GM21825 (cell line): Measurements from ENCODE around the gene ARHGAP45.
A peak's percentile ranks its signal among the peaks of the same experiment; 100 is the strongest.

ENCODE experiments used
- ATAC-seq: cut with Tn5 transposase; IDR thresholded peaks from one replicate; pipeline ENCODE4 v1.9.1; 2021; ENCODE audit warnings: mild to moderate bottlenecking, moderate library complexity; ENCODE audit not compliant: unreplicated experiment

Gene ARHGAP45

GRCh38 chr19:1069009-1069779 is 2.2 kb downstream of the ARHGAP45 start:
- no peak for ATAC-seq

- no peak for ATAC-seq
These were observed 3.6 kb downstream of the ARHGAP45 start for GRCh38 chr19:1070576-1070930.

- no peak for ATAC-seq
These were observed 4.2 kb downstream of the ARHGAP45 start for GRCh38 chr19:1070931-1071791.

GRCh38 chr19:1072371-1073015 is 5.5 kb downstream of the ARHGAP45 start:
- no peak for ATAC-seq

GRCh38 chr19:1073063-1073955 is 6.3 kb downstream of the ARHGAP45 start:
- ATAC-seq: no peak

- no peak for ATAC-seq
These were observed 7.1 kb downstream of the ARHGAP45 start for GRCh38 chr19:1073956-1074517.

- ATAC-seq: no peak
These were observed 7.7 kb downstream of the ARHGAP45 start for GRCh38 chr19:1074544-1075283.

GRCh38 chr19:1076046-1076386 is 9.0 kb downstream of the ARHGAP45 start:
- ATAC-seq: no peak

- peak; percentile 55 for ATAC-seq
These were observed 10.0 kb downstream of the ARHGAP45 start for GRCh38 chr19:1076951-1077350.

- no peak for ATAC-seq
These were observed 12.7 kb downstream of the ARHGAP45 start for GRCh38 chr19:1079566-1080111.

- ATAC-seq: no peak
These were observed 13.6 kb downstream of the ARHGAP45 start for GRCh38 chr19:1080360-1081161.

- no peak for ATAC-seq
These were observed 14.6 kb downstream of the ARHGAP45 start for GRCh38 chr19:1081301-1082164.

GRCh38 chr19:1082165-1082927 is 15.4 kb downstream of the ARHGAP45 start:
- no peak for ATAC-seq

GRCh38 chr19:1082928-1083816 is 16.2 kb downstream of the ARHGAP45 start:
- no peak for ATAC-seq

- no peak for ATAC-seq
These were observed 17.3 kb downstream of the ARHGAP45 start for GRCh38 chr19:1084024-1084868.
